ENCODE results near the gene RASGEF1C.

RASGEF1C gene

DNA sequence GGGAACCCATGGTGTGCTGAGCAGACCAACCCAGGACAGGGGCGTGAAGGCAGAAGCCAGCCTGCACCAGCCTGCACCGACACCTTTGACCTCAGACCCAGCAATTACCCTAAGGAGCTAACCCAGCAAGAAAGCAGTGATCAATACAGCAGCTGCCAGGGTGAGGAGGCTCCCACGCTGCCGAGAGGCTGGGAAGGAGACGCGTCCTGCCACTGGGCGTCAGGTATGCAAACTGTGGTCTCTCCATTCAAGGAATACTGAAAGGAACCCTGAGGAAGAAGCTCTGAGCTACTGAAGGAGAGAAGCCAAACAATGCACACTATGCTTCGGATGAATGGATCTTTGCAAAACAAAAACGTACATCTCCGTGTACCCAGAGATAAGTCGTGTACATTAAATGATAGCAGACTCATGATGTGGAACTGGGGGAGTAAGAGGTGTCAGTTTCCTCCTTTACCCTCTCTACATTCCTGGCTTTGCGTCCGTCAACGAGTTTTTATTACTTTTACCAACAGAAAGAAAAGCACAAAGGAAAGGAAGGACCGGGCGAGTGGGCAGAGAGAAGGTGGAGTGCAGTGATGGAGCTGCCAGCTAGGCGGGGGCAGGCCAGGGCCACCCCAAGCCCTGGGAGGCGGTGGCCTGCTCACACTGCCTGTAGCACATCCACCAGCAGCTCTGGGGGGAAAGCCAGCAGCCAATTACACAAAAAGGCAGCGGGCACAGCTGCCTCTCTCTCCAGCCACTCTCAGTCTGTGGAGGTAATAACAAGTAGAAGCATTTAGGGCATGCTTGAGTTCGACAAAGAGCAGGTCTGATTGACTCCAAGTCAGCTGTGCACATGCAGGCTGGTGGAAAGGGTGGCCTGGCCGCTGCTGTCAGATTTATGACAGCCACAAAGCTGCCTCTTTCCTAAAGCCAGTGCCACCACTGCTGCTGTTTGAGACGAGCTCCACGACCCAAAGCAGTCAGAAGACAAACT is 29.3 kb downstream of the RASGEF1C start:
- DNase-seq = no peak

GRCh38 chr5:180178531-180179441 is 30.2 kb downstream of the RASGEF1C start:
- DNase-seq = no peak

- no peak for DNase-seq
Measured at GRCh38 chr5:180176191-180176590, 32.8 kb downstream of the RASGEF1C start.

DNA sequence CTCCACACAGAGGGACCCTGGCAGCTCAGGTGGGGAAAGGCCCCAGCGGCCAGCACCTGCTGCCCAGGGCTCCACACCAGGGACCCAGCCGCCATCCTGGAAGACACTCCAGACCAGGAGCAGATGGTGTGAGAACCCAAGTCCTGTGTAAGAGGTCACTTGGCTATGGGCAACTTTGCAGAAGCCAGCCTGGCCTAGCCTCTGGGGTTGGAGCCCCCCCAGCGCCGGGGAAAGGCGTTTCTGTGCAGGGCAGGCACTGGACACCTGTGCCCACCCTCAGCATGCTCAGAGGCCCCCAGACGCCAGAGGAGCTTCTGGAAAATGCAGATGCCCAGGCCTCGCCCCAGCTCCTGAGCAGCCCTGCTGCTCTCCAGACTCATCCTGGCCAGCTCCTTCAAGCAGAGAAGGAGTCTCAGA is 34.0 kb downstream of the RASGEF1C start:
- no peak for DNase-seq

DNA sequence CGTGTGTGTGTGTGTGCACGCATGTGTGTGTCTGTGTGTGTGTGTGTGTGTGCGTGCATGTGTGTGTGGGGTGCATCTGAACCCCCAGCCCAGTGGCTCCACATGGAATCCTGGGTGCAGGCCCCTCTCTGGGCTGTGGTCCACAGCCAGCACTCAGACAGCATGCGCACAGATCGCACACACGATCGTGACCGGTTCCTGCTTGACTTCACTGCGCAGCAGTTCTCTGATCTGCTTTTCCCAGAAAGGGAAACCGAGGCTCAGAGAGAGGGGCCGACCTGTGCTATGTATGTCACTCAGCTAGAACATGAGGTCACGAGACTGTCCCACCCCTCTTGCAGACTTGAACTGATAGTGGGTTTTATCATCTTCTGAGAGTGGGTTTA is 34.4 kb downstream of the RASGEF1C start:
- no peak for DNase-seq

GRCh38 chr5:180173875-180174586 is 35.0 kb downstream of the RASGEF1C start:
- no peak for DNase-seq

- no peak for DNase-seq
Measured at GRCh38 chr5:180173198-180173544, 35.8 kb downstream of the RASGEF1C start.

- DNase-seq = no peak
Measured at GRCh38 chr5:180172447-180173197, 36.4 kb downstream of the RASGEF1C start.

GRCh38 chr5:180171568-180172094 is 37.4 kb downstream of the RASGEF1C start:
- DNase-seq = no peak

- no peak for DNase-seq
Measured at GRCh38 chr5:180170810-180171567, 38.0 kb downstream of the RASGEF1C start.

DNA sequence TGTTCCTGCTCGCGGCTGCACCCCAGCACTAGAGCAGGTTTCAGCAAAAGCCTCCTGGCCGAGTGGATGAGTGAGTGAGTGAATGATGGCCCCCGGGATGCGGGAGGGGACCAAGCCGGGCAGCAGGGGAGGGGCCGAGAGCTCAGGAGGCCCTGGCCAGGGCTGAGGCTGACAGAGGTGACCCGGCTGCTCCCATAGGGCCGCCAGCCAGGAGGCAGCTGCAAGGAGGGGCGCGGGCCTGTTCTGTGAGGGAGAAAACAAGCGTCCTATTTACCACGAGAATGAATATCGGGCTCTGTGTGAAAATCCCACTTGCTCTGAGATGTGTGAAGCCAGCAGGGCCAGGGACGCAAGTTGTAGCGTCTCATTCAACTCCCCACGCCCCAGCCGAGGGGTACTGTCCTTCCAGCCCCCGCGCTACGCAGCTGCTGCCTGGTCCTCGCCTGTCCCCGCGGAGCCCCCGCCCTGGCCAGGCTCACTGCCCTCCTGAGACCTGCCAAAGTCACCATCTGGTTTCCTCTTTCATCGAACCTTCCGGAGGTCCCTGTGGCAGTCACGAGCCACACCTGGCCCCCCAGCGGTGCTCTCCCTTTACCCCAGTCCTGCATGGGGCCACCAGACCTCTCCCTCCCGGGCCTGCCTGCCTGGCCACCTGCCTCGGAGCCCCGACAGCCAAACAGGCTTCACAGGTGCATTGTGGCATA is 38.8 kb downstream of the RASGEF1C start:
- no peak for DNase-seq

- no peak for DNase-seq
Measured at GRCh38 chr5:180169248-180170105, 39.5 kb downstream of the RASGEF1C start.

- DNase-seq = no peak
Measured at GRCh38 chr5:180168758-180169157, 40.3 kb downstream of the RASGEF1C start.

- no peak for DNase-seq
Measured at GRCh38 chr5:180166176-180166575, 42.8 kb downstream of the RASGEF1C start.

- no peak for DNase-seq
Measured at GRCh38 chr5:180162304-180162661, 46.7 kb downstream of the RASGEF1C start.

- no peak for DNase-seq
Measured at GRCh38 chr5:180161420-180162303, 47.3 kb downstream of the RASGEF1C start.

DNA sequence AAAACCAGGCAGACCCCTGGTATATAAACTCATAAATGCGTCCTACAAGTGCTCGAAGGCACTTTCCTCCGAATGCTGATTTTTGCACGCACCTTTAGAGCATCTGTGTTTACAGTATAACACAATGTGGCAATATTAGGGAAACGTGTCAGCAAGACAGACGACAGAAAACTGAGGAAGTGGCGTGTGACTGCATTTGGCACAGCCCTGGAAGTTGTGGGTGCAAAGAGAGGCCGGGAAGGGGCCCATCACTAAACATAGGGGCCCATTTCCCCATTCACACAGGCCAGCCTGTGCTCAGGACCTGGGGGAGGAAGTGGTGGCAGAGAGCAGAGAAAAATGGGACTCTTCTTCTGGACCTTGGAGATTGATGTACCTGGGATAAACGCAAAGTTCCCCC is 48.2 kb downstream of the RASGEF1C start:
- no peak for DNase-seq

GRCh38 chr5:180160215-180160614 is 48.8 kb downstream of the RASGEF1C start:
- DNase-seq = no peak

Data from fibroblast of skin of scalp (primary cell).